ENCODE results near the gene DUSP10.

DUSP10 gene

DNA sequence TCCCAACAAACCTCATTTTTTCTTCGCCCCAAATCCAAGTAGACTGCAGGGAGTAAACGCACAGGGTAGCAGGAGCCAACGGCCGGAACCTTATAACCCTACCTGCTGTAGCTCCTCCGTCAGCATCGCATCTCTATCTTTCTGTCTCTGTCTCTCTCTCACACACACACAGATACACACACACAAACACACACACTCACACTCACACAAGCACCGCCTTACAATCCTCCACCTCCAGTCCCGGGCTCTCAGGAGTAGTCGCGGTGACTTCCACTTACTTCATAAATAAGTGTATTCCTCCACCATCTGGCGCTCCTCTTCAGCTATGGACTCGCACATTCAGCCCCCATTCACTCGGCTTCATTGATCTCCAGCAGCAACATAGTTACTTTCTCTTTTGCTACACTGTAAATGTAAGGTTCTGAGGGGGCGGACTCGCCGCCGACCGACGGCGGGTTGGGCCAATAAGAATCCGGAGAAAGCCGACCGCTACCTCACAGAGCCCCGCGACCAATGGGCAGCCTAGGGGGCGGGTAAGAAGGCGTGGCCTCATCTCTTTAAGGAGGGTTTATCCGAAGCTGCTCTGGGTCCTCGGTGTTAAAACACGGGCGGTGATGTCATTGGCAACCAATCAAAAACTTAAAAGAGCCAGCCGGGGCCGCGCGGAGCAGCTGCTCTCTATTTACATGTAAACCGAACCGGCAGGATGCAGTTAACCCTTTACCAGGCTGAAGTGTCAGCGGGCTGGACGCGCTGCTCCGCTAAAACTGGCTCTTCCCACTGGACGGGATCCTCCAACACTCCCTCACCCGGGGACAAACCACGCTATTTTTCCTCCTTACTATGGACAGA is at the start of gene DUSP10:
DUSP10 (minus strand) TSS at position 387 of the 852 bp plus-strand sequence. CDS start 2,345 bp downstream, outside the sequence.
- DNase-seq (ENCODE audit: low spot score): peak; percentile 99

DNA sequence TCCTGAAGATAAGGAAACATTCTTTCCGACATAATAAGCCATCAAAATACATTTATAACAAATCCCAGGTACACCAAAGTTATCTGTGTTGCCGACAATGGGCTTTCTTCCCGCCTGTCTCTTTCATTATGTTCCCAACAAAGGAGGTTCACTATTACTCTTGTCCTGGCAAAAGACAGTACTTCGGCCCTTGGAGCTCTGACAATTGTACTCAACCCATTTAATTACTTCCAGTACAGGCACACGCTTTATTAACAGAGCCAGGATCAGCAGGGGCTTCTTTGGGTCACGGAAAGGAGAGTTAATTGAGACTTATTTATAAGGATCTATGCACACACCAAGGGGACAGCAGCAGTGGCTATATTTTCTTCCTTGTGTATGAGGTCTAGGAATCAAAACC is 46.6 kb upstream of the DUSP10 start:
- no peak for DNase-seq (ENCODE audit: low spot score)

DNA sequence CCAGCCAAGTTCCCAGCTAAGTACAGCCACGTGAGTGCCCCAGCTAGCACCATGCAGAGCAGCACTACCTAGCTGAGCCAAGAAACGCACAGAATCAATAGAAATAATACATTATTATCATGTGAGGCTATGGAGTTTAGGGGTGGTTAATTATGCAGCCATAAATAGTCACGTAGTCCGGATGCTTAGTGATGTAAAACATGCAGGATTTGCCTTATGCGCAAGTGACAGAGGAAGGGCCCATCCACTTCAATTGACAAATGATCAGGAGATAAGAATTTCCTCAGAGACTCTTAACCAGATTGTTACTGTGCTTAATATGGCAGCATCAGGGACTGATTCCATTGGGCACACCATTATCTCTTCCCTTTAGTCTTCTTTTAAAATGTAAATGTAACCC is 44.8 kb upstream of the DUSP10 start:
- DNase-seq (ENCODE audit: low spot score): no peak

DNA sequence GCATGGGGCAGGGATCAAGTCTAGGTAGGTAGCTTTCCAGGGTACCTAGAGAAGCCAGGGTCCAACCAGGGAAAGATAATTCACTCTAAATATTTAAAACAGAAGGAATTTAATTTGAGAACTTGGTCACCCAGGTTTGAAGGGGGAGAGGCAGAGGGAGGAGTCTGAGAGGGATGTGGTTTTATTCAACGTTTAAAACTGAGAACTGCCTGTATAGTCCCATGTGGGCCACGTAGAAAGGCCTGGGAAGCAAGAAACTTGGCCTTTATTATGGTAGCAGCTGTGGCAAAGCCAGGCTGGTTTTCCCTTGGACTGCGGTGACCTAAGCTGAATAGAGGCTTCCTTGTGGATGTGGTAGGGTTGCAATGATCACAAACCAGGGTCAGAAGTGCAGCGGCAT is 42.0 kb upstream of the DUSP10 start:
- DNase-seq (ENCODE audit: low spot score): no peak

DNA sequence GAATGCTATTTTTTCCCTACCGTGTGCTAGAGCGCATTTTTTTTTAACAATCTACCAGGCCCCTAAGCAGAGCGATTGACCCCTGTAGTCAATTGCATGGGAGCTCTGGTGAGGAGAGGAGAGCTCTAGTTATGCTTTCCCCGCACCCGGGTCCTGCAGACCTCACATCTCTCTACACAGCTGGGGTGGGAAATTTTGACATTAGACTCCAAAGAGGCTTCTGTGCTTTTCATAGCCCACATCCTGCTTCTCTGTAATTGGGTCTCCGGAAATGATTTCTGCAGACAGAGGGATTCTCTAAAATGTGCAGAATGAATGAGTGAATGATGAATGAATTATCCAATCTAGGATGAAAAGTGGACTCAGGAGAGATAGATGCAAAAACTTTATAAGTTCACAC is 41.5 kb upstream of the DUSP10 start:
- no peak for DNase-seq (ENCODE audit: low spot score)

DNA sequence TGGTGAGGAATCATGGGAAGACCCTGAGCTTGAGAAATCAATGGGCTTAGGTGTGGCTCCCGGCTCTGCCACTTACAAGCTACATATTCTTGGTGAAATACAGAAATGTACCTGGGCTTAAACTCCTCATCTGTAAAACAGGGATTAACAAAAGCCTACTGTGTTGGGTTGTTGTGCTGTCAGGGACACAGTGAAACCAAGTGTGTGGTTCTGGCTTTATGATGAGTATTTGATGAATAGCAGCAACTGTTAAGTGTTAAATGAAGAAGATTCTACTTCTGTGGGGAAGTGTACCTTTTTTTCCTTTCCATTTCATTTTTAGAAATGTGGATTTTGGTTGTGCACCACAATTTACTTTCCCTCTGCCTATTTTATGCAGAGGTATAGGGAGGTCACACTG is 41.1 kb upstream of the DUSP10 start:
- no peak for DNase-seq (ENCODE audit: low spot score)

DNA sequence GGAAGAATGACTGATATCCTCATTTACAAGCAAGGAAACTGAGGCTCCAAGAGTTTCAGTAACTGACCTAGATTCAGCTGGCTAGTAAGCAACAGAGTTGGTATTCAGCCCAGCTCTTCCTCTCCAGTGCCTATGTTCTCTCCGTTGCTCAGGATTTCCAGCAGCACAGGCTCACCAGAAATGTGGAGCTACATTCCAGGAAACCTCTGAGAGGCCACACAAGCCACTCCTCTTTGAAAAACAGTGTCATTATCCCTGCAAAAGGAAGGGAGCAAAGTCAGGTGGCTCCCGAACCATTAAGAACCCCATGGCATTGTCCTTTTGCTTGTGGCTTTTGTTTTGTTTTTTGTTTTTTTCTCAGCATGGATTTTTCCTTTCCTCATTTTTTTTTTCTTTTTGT is 40.6 kb upstream of the DUSP10 start:
- no peak for DNase-seq (ENCODE audit: low spot score)

DNA sequence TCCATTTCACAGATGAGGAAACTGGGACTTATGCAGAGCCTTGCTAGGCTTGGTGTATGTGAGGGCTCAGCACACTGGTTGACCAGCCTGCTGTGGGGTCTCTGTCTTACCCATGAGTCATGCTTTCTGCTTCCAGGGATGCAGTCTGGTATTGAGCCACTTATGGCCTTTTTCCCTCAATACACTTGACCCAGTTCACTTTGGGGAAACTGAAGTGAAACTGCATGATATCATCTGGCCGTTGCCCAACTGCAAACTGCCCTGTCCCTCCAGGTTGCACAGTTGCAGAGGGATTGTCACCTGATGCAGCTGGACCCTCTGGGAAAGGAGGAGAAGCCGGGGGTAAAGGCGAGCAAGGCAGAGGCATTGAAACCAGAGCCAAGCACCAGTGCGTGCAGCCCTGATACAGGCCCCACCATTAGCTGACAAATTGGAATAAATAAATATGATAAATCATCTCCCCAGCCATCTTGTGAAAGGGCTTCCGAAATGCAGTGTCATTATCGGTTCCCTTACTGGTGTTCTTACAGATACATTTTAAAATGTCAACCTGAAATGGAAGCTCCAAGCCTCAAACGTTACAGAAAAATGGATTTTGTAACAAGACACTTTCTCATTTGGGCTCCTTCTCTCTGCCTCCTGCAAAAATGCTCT is 39.3 kb upstream of the DUSP10 start:
- DNase-seq (ENCODE audit: low spot score): no peak

DNA sequence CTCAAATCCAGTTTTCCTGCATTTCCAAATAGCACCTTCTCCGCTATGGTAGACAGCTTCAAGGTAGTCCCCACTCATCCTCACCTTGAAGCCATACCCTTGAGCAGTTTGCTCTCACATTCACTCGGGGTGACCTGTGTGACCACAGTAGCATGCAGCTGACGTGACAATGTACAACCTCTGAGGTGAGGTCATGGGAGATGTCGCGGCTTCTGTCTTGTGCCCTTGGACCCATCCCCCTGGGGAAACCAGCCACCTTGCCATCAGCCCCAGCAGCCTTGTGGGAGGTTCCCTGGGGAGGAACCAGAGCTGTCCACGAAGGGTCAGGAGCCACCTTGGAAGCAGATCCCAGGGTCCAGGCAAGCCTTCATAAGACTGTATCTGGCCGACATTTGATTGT is 38.3 kb upstream of the DUSP10 start:
- no peak for DNase-seq (ENCODE audit: low spot score)

DNA sequence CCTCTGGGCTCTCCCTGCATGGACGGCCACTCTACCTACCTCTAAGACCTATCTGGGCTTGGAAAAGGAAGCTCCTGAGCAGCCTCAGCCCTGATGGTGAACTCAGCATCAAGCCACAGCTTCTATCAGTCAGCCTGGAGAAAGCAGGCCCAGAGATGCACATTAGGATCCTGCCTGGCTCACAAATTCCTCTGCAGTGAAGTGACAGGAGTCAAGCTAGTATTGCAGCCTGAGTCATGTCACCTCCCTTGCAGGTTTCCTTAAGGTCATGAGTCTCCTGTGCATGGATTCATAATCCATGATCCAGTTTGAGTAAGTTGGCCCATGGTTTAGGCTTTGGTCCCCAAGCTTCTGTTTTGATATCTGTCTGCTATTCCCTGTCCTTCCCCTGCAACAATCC is 37.9 kb upstream of the DUSP10 start:
- no peak for DNase-seq (ENCODE audit: low spot score)

DNA sequence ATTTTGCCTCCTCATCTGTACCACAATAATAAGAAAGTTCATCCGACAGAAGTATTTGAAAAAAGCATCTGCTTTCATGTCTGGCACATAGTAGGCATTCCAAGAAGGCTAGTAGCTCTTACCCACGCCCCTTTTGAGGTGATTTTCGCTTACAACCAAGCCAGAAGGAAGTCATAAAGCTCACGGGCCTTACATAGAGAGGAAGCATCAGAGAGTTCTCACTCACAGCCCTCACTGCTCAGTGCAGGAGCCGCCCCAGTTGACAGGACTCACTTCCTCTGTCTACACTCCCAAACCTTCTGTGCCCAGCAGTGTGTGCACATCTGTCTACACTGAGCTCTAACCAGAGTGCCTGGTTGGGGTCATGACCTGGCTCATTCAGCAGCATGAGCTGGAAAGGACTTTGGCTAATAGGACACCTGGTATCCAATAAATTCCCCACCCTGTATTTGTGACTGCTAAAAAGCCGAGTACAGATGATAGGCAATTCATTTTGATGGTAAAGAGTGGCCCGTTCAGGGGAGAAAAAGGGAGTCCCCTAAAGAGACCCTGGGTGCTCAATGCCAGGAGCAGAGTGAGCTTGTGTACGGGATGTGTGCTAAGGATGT is 36.8 kb upstream of the DUSP10 start:
- no peak for DNase-seq (ENCODE audit: low spot score)

DNA sequence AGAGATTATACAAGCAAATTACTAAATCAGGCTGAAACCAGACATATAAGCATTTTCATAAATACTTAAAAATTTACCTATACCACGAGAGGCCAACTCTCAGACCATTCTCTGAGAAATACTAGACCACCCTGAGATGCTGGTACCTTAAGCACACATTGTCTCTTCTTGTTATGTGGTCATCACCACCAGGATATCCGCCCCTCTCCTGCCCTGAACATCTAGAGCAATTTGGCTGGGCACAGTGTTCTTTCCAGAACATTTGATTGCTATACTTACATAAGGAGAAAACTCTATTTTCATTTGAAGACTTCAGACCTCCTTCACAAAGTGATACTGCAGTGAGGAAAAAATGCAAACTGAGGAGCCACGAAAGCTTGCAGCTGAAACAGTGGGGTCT is 36.2 kb upstream of the DUSP10 start:
- no peak for DNase-seq (ENCODE audit: low spot score)

DNA sequence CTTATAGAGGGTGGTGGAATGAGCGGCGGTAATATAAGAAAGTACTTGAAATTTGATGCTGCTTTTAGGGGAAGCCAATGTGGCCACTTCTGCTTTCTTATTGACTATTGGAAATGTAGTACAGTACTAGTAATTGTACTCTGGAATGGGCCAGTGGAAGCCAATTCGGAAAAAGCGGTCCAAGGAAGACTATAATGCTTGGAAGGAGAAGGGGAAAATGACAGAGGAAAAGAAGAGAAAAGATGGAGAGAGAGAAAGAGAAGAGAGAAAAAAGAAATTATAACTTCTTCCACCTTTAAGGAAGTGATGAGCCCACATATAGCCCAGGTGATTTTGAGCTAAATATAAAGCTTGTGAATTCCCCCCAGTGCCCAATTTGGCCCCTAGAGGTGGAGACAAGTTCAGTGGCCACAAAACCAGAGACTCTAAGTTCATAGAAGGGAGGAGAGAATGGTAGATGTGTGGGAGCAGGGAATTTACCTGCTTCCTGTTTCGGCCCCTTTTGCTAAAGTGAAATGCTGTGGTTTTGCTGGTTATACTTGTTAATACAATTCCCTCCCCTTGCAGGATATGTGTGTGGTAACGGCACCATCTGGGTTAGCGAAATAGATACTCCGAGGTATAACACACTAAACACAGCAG is 35.7 kb upstream of the DUSP10 start:
- no peak for DNase-seq (ENCODE audit: low spot score)

DNA sequence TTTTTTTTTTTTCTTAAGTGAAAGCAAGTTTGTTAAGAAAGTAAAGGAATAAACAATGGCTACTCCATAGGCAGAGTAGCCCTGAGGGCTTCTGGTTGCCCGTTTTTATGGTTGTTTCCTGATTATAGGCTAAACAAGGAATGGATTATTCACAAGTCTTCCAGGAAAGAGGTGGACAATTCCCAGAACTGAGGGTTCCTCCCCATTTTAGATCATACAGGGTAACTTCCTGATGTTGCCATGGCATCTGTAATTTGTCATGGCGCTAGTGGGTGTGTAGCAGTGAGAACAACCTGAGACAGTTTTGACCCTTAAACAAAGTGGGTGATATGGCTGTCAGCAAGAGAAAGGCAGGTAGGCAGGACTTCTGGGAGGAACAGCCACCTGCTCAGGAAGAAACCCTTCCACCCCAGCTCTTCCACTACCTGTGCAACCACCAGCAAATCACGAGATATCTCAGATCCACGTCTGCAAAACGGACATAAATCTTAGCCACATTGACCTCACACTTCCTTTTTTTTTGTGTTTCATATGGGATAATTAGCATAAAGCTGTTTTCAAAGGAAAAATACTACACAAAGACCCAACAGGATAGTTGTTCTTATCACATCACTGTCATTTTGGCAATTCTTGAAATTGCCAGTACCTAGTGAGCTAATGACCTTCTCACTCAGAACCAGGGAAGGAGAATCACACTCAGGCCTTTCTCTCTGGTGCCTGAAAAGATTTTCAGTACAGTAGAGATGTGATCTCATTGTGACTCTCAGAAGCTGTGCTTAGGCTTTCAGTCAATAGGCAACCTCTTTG is 34.8 kb upstream of the DUSP10 start:
- no peak for DNase-seq (ENCODE audit: low spot score)

DNA sequence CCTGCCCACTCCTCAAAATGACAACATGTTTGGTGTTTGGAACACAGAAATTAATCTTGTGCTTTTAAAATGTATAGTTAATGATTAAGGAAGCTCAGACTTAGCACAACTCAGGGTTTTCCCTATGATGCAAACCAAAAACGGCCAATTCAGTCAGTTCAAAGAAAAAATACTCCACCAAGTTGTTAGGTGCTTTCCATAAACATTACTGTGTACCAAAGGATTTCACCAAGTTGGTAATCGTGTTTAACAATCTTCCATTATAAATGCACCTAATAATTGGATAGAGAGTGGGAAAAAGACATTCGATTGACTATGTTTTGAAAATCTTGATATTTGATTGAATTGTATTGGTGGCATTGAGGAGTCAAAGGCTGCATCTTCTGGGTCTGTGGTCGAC is 33.3 kb upstream of the DUSP10 start:
- DNase-seq (ENCODE audit: low spot score): no peak

DNA sequence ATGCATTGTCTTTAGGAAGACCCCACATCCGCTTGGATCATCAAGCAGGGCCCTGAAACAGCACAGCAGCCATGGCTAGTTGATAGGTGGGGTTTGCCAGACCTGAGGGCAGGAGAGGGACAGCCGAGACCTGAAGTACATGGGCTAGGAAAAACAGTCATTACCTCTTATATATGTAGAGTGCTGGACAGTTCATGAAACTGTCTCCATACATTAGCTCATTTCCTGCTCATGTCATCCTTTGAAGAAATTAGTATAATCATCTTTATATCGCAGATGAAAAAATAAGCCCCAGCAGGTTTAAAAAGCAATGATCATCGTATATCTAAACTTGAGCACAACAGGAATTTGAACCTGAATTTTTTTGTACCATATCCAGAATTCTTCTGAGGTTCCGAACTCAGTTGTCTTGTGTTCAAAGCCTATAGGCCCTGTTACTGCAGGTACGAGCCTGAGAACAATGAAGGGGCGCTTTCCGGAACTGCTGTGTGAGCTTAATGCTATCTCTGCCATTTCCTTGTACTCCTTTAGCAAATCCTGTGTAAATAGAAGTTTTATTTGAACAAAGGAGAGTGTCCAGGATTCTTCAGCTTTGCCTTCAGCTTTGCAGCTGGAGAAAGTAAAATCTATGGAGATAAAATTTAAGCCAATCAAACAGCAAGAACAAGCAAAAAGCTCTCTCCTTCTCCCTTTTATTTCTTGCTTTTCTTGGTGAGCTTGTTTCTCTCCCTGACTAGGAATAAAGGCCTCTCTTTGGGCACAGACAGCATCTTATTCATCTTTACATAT is 32.4 kb upstream of the DUSP10 start:
- DNase-seq (ENCODE audit: low spot score): no peak

DNA sequence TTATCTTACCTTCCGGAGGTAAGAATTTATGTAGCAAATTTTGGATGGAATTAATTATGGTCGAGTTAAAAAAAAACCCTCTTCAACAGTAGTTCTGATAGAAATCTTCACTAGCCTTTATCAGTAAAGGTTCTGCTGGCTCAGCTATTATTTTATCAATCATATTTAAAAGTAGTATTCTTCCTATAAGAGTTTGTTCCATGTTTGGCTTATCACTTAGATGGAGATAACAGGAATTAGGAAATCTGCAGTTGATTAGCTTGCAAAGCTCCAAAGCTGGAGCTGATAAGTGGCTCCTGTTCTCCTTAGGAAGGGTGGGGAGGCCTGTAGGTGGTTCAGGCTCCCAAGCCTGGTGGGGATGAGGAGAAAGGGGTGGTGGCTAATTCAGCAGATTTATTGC is 31.5 kb upstream of the DUSP10 start:
- no peak for DNase-seq (ENCODE audit: low spot score)

DNA sequence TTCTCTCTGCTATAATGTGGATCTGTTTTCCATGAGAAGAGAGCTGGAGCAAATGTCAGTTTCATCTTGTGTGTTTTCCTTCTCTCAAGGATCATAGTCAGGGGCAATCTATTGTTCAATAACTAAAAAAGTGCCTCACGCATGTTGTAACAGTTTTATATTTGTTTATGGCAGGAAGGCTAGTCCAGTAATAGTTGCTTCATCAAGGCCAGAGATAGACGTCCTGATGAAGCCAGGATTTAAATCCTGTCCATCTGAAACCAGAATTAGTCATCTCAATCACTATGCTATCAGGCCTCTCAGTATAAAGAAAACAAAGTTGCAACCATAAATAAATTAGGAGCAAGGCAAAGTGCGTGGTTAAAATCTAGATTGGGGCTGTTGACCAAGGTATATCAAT is 30.2 kb upstream of the DUSP10 start:
- no peak for DNase-seq (ENCODE audit: low spot score)

DNA sequence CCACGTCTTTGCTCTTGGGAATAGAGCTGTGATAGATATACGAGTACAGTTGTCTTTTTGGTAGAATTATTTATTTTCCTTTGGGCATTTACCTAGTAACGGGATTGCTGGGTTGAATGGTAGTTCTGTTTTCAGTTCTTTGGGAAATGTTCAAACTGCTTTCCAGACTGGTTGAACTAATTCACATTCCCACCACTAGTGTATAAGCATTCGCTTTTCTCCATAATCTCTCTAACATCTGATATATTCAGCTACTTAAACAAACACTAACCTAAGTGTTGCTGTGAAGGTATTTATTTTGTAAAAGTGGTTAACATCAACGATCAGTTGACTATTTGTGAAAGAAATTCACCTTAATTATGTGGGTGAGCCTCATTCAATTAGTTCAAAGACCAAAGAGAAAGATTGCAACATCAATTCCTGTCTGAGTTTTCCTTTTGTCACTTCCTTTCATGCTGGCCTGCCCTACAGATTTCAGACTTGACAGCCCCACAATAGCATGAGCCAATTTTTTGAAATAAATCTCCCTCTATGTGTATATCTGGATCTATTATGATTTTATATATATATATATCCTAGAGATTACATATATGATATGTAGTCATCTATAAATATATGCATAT is 26.7 kb upstream of the DUSP10 start:
- no peak for DNase-seq (ENCODE audit: low spot score)

DNA sequence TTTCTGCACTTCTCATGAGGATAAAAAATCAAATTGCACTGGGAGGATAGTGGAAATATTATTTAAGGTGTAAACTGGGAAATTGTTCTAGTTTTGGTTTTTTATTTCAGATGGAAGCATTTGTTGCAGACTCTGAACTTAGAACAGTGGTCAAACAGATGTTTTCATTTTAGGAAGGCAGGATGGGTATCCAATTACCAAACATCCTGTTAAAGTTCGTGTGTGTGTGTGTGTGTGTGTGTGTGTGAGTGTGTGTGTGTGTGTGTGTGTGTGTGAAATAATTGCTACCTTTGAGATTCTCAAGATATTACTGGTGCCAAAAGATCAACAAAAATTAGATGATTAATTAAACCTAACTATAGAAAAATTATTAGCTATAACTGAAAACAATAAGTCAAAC is 24.3 kb upstream of the DUSP10 start:
- no peak for DNase-seq (ENCODE audit: low spot score)

DNA sequence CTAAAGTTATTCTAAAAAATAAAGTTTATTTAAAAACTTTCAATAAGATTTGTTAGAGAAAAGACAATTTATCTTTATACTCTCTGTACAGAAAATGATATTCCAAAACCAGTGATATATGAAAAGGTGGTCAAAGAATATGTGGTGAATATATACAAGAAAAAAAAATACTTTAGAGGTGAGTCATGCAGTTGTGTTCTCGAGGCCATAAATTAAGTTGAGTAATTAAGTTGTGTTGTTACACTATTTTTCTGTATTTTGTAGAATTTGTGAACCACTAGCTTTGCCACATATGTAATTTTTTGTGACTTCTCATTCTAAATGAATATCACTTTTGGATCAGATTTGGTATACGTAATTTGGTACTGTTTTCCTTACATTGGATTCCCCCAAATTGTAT is 23.6 kb upstream of the DUSP10 start:
- no peak for DNase-seq (ENCODE audit: low spot score)

All from left forelimb (tissue), 1 donor.